ENCODE measurements around the gene GDPD5. TPM values are rescaled to one million over a fixed set of nuclear protein-coding genes. Genes with fewer than 3 reads are reported as not detected.

The GDPD5 gene
- total and polyA plus RNA-seq, 10 of the 15 experiments (the other 5 are each of a cell fraction or from before 2014, with no cell fraction given) = 0.10 to 30.0 (median 6.7) TPM

- TF ChIP-seq E2F8 (IDR thresholded peaks at IDR 0.05; ENCODE audit: low read depth, partially characterized antibody) (no peak), MTA2 (IDR thresholded peaks at IDR 0.05; ENCODE audit: low read depth) (peak; percentile 78)
Measured at GRCh38 chr11:75474240-75474639, 51.5 kb downstream of the GDPD5 start (continued).

GRCh38 chr11:75473684-75474083 lies 52.1 kb downstream of the GDPD5 start:
- RAD21 ChIA-PET (ENCODE audit: unreplicated experiment) = interaction anchor here (1.4 kb wide), 1 partner anchor 52 kb away, joined by 3 read pairs; the partner anchor contains the start of gene GDPD5
- Histone ChIP-seq H3K9me3 (replicated peaks; ENCODE audit: control insufficient read depth, insufficient read depth, low read length) (no peaks in the 10 kb centered on the region), H3K4me3 (no peak overlapping the region), H3K9ac (ENCODE audit: control insufficient read depth, insufficient read depth, low read length) (no peak overlapping the region), H3K4me2 (ENCODE audit: control insufficient read depth, insufficient read depth) (no peak overlapping the region), H4K20me1 (ENCODE audit: control insufficient read depth, insufficient read depth) (no peaks in the 10 kb centered on the region), H3K27me3 (replicated peaks in 1 of 2; ENCODE audit: control insufficient read depth in 2 of 2, insufficient read depth in 2 of 2, low read length in 1 of 2) (no peaks in the 10 kb centered on the region), H2AFZ (ENCODE audit: control insufficient read depth, low read depth, low read length) (no peak overlapping the region), H3K36me3 (ENCODE audit: control insufficient read depth in 2 of 2, insufficient read depth in 2 of 2, low read length in 1 of 2) (no peaks in the 10 kb centered on the region; a peak in 1 of 4 replicates), H3K4me1 (ENCODE audit: control insufficient read depth, insufficient read depth, low read length) (peaks cover 10% of the 10 kb centered on the region), H3K27ac (ENCODE audit: control insufficient read depth, insufficient read depth) (no peak overlapping the region), H3K79me2 (ENCODE audit: control insufficient read depth, insufficient read depth, low read length) (no peaks in the 10 kb centered on the region)
- BruUV-seq (replicated peaks) = no TSS peak
- WGBS (ENCODE audit: insufficient coverage, insufficient replicate concordance, low lambda C conversion rate, missing lambda C conversion rate) = 62% methylated on average over 6 of the region's 6 CpGs
- FAIRE-seq = no peak
- no peak for DNase-seq (ENCODE audit: low read depth, low spot score)
- POLR2A ChIA-PET = no interaction called here
- SMC1A ChIA-PET (ENCODE audit: uncharacterized antibody, unreplicated experiment) = no interaction called here
- ATAC-seq = no peak
- in situ Hi-C loops (cut with MboI) (no loop called here), intact Hi-C loops (cut with micrococcal nuclease; ENCODE audit: unreplicated experiment) (no loop called here)
- CTCF ChIA-PET = interaction anchor here (0.7 to 1.6 kb wide), 2 partner anchors 49 to 135 kb away, joined by 3 to 4 read pairs; no protein-coding TSS in a partner anchor
- TF ChIP-seq TCF12 (IDR thresholded peaks at IDR 0.05; ENCODE audit: low read depth, low read length) (no peak), CTCF (IDR thresholded peaks at IDR 0.05 in 2 of 3, conservative IDR thresholded peaks at IDR 0.05 in 1 of 3; ENCODE audit: control insufficient read depth in 2 of 3, extremely low read depth in 1 of 3, insufficient read depth in 1 of 3, low read depth in 3 of 3, low read length in 3 of 3) (no peak), E4F1 (IDR thresholded peaks at IDR 0.05; ENCODE audit: borderline replicate concordance, partially characterized antibody) (no peak), RELB (IDR thresholded peaks at IDR 0.05; ENCODE audit: low read depth) (no peak), ATF3 (IDR thresholded peaks at IDR 0.05; ENCODE audit: borderline replicate concordance, extremely low read depth, low read depth, low read length) (no peak), USF2 (IDR thresholded peaks at IDR 0.05; ENCODE audit: borderline replicate concordance, low read depth, low read length) (no peak), NBN (IDR thresholded peaks at IDR 0.05) (no peak)
